ENCODE measurements around the gene TLL1.

DNA sequence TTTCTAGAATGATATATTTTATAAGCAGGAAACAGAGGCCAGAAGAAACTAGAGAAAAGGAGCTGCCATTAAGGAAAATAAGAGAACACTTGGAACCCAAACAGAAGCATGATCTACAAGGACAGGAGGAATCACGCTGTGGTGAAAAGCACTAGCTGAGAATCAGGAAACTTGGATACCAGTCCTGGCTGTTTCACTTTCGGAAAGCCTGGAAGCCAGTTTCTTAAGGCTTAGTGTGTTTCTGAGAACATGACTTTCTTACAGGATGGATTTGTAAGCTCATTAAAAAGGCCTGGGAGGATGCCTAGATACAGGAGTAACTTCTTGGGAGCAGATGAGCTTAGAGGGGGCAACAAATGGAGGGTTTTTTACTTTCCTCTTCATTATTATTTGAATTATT lies 36.9 kb downstream of the TLL1 start:
- TF ChIP-seq, protein P1, sequence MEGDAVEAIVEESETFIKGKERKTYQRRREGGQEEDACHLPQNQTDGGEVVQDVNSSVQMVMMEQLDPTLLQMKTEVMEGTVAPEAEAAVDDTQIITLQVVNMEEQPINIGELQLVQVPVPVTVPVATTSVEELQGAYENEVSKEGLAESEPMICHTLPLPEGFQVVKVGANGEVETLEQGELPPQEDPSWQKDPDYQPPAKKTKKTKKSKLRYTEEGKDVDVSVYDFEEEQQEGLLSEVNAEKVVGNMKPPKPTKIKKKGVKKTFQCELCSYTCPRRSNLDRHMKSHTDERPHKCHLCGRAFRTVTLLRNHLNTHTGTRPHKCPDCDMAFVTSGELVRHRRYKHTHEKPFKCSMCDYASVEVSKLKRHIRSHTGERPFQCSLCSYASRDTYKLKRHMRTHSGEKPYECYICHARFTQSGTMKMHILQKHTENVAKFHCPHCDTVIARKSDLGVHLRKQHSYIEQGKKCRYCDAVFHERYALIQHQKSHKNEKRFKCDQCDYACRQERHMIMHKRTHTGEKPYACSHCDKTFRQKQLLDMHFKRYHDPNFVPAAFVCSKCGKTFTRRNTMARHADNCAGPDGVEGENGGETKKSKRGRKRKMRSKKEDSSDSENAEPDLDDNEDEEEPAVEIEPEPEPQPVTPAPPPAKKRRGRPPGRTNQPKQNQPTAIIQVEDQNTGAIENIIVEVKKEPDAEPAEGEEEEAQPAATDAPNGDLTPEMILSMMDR (conservative IDR thresholded peaks at IDR 0.05; ENCODE audit: low read depth, low read length), result no peak
- TF ChIP-seq EZH2 (IDR thresholded peaks at IDR 0.05; ENCODE audit: borderline replicate concordance, low read depth, low read length, poor library complexity, severe bottlenecking), result no peak
